ENCODE results near the gene B4GALT6. TPM values are rescaled to one million over a fixed set of nuclear protein-coding genes. Genes with fewer than 3 reads are reported as not detected.

B4GALT6 gene
- total RNA-seq, 5 donors from 2014 or later (not counting 1 experiment from before 2014, with no cell fraction given), result 0.25 to 1.5 (median 1.2) TPM

DNA sequence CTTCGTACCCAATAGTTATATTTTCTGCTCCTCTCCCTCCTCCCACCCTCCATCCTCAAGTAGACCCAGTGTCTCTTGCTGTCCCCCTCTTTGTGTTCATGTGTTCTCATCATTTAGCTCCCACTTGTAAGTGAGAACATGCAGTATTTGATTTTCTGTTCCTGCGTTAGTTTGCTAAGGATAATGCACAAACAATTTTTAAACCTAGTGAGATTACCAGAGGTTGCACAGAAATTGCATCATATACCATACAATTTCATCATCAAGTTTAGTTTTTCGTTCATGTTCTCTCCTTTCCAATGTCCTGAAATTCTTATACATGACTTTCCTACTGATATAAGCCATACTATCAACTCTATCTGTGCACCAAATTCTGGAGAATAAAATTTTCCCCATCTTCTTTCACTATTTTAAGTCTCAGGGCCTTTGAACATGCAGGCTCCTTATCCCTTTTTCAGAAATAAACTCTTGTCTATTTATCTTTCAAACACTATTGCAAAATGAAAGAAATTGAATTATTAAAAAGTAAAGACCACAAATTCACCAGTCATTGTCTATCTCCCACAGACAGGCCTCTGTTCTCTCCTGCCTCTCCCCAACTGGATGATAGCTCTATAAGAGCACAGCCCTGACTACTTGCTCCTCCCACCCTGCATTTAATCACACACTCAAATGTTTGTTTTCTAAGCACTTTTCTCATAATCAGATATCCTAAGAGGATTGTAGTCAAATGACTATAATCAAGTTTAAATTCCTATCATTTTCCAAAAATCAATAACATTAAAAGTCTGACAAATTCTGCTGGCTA lies 27.2 kb upstream of the B4GALT6 start:
- H3K4me1 ChIP-seq (ENCODE audit: control insufficient read depth in 1 of 2, extremely low read depth in 1 of 2, insufficient read depth in 2 of 2, low read length in 2 of 2), result no peaks in the 10 kb centered on the region
- H3K36me3 Mint-ChIP-seq, result no peaks in the 10 kb centered on the region
- ATAC-seq (replicated peaks in 1 of 4), result no peak
- no peaks in the 10 kb centered on the region for H3K36me3 ChIP-seq (ENCODE audit: control insufficient read depth in 2 of 2, extremely low read depth in 1 of 2, insufficient read depth in 1 of 2, low read length in 1 of 2)
- no peaks in the 10 kb centered on the region for H3K9me3 Mint-ChIP-seq
- H3K4me1 Mint-ChIP-seq, result no peaks in the 10 kb centered on the region
- no peaks in the 10 kb centered on the region for H3K27me3 ChIP-seq (replicated peaks in 1 of 2; ENCODE audit: control insufficient read depth in 2 of 2, extremely low read depth in 1 of 2, insufficient read depth in 2 of 2, low read length in 1 of 2)
- H3K9me3 ChIP-seq, result no peaks in the 10 kb centered on the region
- ChIA-PET POLR2A (no interaction called here), CTCF (no interaction called here)
- H3K4me3 Mint-ChIP-seq, result no peak overlapping the region
- no peak overlapping the region for H3K27ac Mint-ChIP-seq
- no peaks in the 10 kb centered on the region for H3K27me3 Mint-ChIP-seq
- DNase-seq, result no peak
- no peak overlapping the region for H3K27ac ChIP-seq (ENCODE audit: low read length)
- H3K4me3 ChIP-seq (ENCODE audit: control insufficient read depth in 1 of 2, extremely low read depth in 1 of 2, low read length in 1 of 2), result no peak overlapping the region
- WGBS (ENCODE audit: insufficient coverage), result 63% methylated on average over 2 of the region's 3 CpGs

DNA sequence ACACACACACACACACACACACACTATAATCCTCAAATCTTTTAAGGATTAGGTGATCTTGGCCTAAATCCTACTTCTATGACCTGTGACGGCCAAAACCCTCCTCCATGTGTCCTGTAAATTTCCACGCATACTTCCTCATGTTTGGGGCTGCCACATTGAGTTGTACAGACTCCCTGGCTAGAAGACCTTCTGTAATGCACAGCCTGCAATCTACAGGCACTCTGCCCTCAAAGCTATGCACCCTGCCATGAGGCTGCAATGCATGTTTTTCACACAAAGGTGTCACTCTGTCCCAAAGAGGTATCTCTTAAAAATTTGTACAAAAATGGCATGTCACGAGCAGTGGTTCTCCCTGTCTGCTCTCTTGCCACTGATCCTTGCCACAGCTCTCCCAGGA lies 26.4 kb upstream of the B4GALT6 start:
- Mint-ChIP-seq H3K27ac (no peak overlapping the region), H3K4me1 (no peaks in the 10 kb centered on the region), H3K36me3 (no peaks in the 10 kb centered on the region), H3K9me3 (no peaks in the 10 kb centered on the region), H3K27me3 (no peaks in the 10 kb centered on the region), H3K4me3 (no peak overlapping the region)
- no peak for DNase-seq
- POLR2A ChIA-PET, result no interaction called here
- WGBS (ENCODE audit: insufficient coverage), result 66% methylated on average over 3 of the region's 3 CpGs
- ATAC-seq (replicated peaks in 1 of 4), result no peak
- no peak overlapping the region for H3K27ac ChIP-seq (ENCODE audit: low read length)
- H3K27me3 ChIP-seq (replicated peaks in 1 of 2; ENCODE audit: control insufficient read depth in 2 of 2, extremely low read depth in 1 of 2, insufficient read depth in 2 of 2, low read length in 1 of 2), result no peaks in the 10 kb centered on the region
- CTCF ChIA-PET, result no interaction called here
- H3K4me1 ChIP-seq (ENCODE audit: control insufficient read depth in 1 of 2, extremely low read depth in 1 of 2, insufficient read depth in 2 of 2, low read length in 2 of 2), result no peaks in the 10 kb centered on the region
- no peaks in the 10 kb centered on the region for H3K9me3 ChIP-seq
- no peak overlapping the region for H3K4me3 ChIP-seq (ENCODE audit: control insufficient read depth in 1 of 2, extremely low read depth in 1 of 2, low read length in 1 of 2)
- no peaks in the 10 kb centered on the region for H3K36me3 ChIP-seq (ENCODE audit: control insufficient read depth in 2 of 2, extremely low read depth in 1 of 2, insufficient read depth in 1 of 2, low read length in 1 of 2)

DNA sequence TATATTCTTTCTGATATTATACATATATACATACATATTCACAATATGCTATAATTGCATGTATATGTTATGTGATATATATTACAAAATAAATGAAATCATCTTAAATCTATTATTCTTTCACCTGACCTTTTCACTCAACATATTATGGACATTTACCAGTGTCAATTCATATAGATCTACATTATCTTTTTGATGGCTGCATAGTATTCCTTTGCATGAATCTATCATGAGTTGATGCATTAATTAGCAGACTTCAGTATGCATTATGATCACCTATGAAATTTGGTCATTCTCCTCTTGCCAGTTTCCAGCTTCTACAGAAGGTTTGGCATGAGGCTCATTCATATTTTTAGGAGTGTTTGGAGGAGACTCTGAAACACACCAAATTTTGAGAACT lies 23.4 kb upstream of the B4GALT6 start:
- CTCF ChIA-PET, result interaction anchor here in 1 of 2 donors (0.6 to 1.0 kb wide), 3 partner anchors 15 to 43 kb away, joined by 3 read pairs; no protein-coding TSS in a partner anchor
- Mint-ChIP-seq H3K4me3 (no peak overlapping the region), H3K27ac (no peak overlapping the region), H3K27me3 (no peaks in the 10 kb centered on the region), H3K9me3 (no peaks in the 10 kb centered on the region), H3K4me1 (peaks cover 0 to 3% (median 0%) of the 10 kb centered on the region in 3 donors), H3K36me3 (no peaks in the 10 kb centered on the region)
- no peaks in the 10 kb centered on the region for H3K4me1 ChIP-seq (ENCODE audit: control insufficient read depth in 1 of 2, extremely low read depth in 1 of 2, insufficient read depth in 2 of 2, low read length in 2 of 2)
- POLR2A ChIA-PET, result interaction anchor here in 1 of 2 donors (0.7 kb wide), 1 partner anchor 21 kb away, joined by 6 read pairs; no protein-coding TSS in a partner anchor
- no peak for DNase-seq
- H3K27me3 ChIP-seq (replicated peaks in 1 of 2; ENCODE audit: control insufficient read depth in 2 of 2, extremely low read depth in 1 of 2, insufficient read depth in 2 of 2, low read length in 1 of 2), result no peaks in the 10 kb centered on the region
- no peak overlapping the region for H3K27ac ChIP-seq (ENCODE audit: low read length)
- ATAC-seq (replicated peaks in 1 of 4), result no peak
- H3K9me3 ChIP-seq, result no peaks in the 10 kb centered on the region
- no peak overlapping the region for H3K4me3 ChIP-seq (ENCODE audit: control insufficient read depth in 1 of 2, extremely low read depth in 1 of 2, low read length in 1 of 2)
- H3K36me3 ChIP-seq (ENCODE audit: control insufficient read depth in 2 of 2, extremely low read depth in 1 of 2, insufficient read depth in 1 of 2, low read length in 1 of 2), result no peaks in the 10 kb centered on the region

DNA sequence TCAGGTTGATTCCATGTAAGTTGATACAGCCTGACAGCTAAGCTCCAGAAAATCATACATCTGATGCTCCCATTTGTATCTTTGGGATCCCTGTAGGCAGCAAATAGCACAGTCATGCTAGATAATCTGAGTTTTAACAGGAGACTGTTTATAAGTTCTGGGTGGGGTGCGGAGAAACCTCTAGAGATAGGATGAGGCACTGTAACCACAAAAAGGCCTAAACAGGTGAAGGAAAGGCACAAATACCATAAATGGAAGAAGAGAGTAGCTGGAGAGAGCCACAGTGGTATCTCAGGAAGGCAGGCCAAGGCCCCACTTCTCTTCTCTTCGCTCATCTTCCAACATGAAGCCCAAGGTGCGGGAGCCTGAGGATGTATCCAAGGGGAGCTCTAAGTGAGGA lies 18.1 kb upstream of the B4GALT6 start:
- Mint-ChIP-seq H3K27ac (no peak overlapping the region), H3K9me3 (peaks cover 0 to 5% (median 0%) of the 10 kb centered on the region in 3 donors), H3K4me3 (no peak overlapping the region), H3K36me3 (no peaks in the 10 kb centered on the region), H3K27me3 (no peaks in the 10 kb centered on the region), H3K4me1 (peaks cover 4 to 9% (median 4%) of the 10 kb centered on the region in 3 donors)
- Histone ChIP-seq H3K36me3 (ENCODE audit: control insufficient read depth in 2 of 2, extremely low read depth in 1 of 2, insufficient read depth in 1 of 2, low read length in 1 of 2) (no peaks in the 10 kb centered on the region), H3K27me3 (replicated peaks in 1 of 2; ENCODE audit: control insufficient read depth in 2 of 2, extremely low read depth in 1 of 2, insufficient read depth in 2 of 2, low read length in 1 of 2) (no peaks in the 10 kb centered on the region), H3K4me3 (ENCODE audit: control insufficient read depth in 1 of 2, extremely low read depth in 1 of 2, low read length in 1 of 2) (no peak overlapping the region), H3K4me1 (ENCODE audit: control insufficient read depth in 1 of 2, extremely low read depth in 1 of 2, insufficient read depth in 2 of 2, low read length in 2 of 2) (no peaks in the 10 kb centered on the region), H3K9me3 (no peaks in the 10 kb centered on the region), H3K27ac (ENCODE audit: low read length) (no peak overlapping the region)
- DNase-seq (no peak), ATAC-seq (replicated peaks in 1 of 4) (no peak)
- CTCF ChIA-PET, result interaction anchor here in 1 of 2 donors (0.5 to 0.7 kb wide), 2 partner anchors 24 to 37 kb away, joined by 3 to 4 read pairs; no protein-coding TSS in a partner anchor
- WGBS (ENCODE audit: insufficient coverage), result no CpG with 5 or more reads among the region's 3 CpGs
- POLR2A ChIA-PET, result no interaction called here

DNA sequence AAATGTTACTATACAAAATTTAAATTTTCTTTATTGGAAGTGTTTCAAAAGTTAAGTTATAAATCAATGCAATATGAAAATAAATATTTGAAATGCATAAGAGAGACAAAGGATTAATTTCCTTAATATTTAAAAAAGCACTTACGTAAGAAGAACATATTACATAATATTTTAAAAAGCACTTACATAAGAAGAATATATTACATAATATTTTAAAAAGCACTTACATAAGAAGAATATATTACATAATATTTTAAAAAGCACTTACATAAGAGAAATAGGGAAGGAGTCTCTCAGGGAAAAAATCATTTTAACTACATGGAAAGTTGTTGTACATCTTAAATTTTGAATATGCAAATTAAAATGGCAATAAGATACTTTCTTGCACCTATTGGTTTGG lies 17.4 kb upstream of the B4GALT6 start:
- peaks cover 0 to 5% (median 0%) of the 10 kb centered on the region in 3 donors for H3K9me3 Mint-ChIP-seq
- Histone ChIP-seq H3K27me3 (replicated peaks in 1 of 2; ENCODE audit: control insufficient read depth in 2 of 2, extremely low read depth in 1 of 2, insufficient read depth in 2 of 2, low read length in 1 of 2) (peaks cover 0 to 3% of the 10 kb centered on the region in 2 experiments), H3K4me3 (ENCODE audit: control insufficient read depth in 1 of 2, extremely low read depth in 1 of 2, low read length in 1 of 2) (no peak overlapping the region), H3K27ac (ENCODE audit: low read length) (no peak overlapping the region), H3K36me3 (ENCODE audit: control insufficient read depth in 2 of 2, extremely low read depth in 1 of 2, insufficient read depth in 1 of 2, low read length in 1 of 2) (no peaks in the 10 kb centered on the region), H3K4me1 (ENCODE audit: control insufficient read depth in 1 of 2, extremely low read depth in 1 of 2, insufficient read depth in 2 of 2, low read length in 2 of 2) (no peaks in the 10 kb centered on the region), H3K9me3 (no peaks in the 10 kb centered on the region)
- CTCF ChIA-PET, result no interaction called here
- POLR2A ChIA-PET, result no interaction called here
- no CpG with 5 or more reads among the region's 1 CpG for WGBS (ENCODE audit: insufficient coverage)
- H3K4me3 Mint-ChIP-seq, result no peak overlapping the region
- H3K27me3 Mint-ChIP-seq, result no peaks in the 10 kb centered on the region
- no peak for ATAC-seq (replicated peaks in 1 of 4)
- no peaks in the 10 kb centered on the region for H3K36me3 Mint-ChIP-seq
- DNase-seq, result no peak
- peaks cover 4 to 9% (median 4%) of the 10 kb centered on the region in 3 donors for H3K4me1 Mint-ChIP-seq
- H3K27ac Mint-ChIP-seq, result no peak overlapping the region

DNA sequence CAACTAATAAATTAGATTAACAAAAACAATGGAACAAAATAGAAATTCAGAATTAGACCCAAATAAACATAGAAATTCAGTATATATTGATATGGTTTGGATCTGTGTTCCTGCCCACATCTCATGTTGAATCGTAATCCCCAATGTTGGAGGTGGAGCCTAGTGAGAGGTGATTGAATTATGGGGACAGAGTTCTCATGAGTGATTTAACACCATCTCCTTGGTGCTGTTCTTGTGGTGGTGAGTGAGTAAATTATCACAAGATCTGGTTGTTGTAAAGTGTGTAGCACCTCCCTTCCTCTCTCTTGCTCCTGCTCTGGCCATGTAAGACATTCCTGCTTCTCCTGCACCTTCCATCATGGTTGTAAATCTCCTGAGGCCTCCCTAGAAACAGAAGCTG lies 16.6 kb upstream of the B4GALT6 start:
- ATAC-seq (replicated peaks in 1 of 4) (no peak), DNase-seq (no peak)
- ChIA-PET POLR2A (no interaction called here), CTCF (no interaction called here)
- H3K4me1 Mint-ChIP-seq, result peaks cover 4 to 9% (median 4%) of the 10 kb centered on the region in 3 donors
- no peak overlapping the region for H3K27ac Mint-ChIP-seq
- no peak overlapping the region for H3K4me3 Mint-ChIP-seq
- H3K9me3 Mint-ChIP-seq, result peaks cover 0 to 5% (median 0%) of the 10 kb centered on the region in 3 donors
- H3K27me3 ChIP-seq (replicated peaks in 1 of 2; ENCODE audit: control insufficient read depth in 2 of 2, extremely low read depth in 1 of 2, insufficient read depth in 2 of 2, low read length in 1 of 2), result peaks cover 0 to 3% of the 10 kb centered on the region in 2 experiments
- no peaks in the 10 kb centered on the region for H3K4me1 ChIP-seq (ENCODE audit: control insufficient read depth in 1 of 2, extremely low read depth in 1 of 2, insufficient read depth in 2 of 2, low read length in 2 of 2)
- no peak overlapping the region for H3K4me3 ChIP-seq (ENCODE audit: control insufficient read depth in 1 of 2, extremely low read depth in 1 of 2, low read length in 1 of 2)
- H3K27ac ChIP-seq (ENCODE audit: low read length), result no peak overlapping the region
- WGBS (ENCODE audit: insufficient coverage), result no CpG with 5 or more reads among the region's 1 CpG
- no peaks in the 10 kb centered on the region for H3K36me3 Mint-ChIP-seq
- no peaks in the 10 kb centered on the region for H3K9me3 ChIP-seq
- no peaks in the 10 kb centered on the region for H3K27me3 Mint-ChIP-seq
- no peaks in the 10 kb centered on the region for H3K36me3 ChIP-seq (ENCODE audit: control insufficient read depth in 2 of 2, extremely low read depth in 1 of 2, insufficient read depth in 1 of 2, low read length in 1 of 2)

Data from T-cell (primary cell).